GM18505 (cell line): ENCODE results near the gene ARHGAP25.

ENCODE experiments used
- ATAC-seq: cut with Tn5 transposase; IDR thresholded peaks from one replicate; pipeline ENCODE4 v1.9.1; 2021; ENCODE audit not compliant: unreplicated experiment
- POLR2A ChIP-seq: IDR thresholded peaks from 4 replicates; pipeline ENCODE4 v1.6.1; 2011; ENCODE audit warnings: borderline replicate concordance; ENCODE audit not compliant: insufficient read depth, insufficient read length; ENCODE audit errors: extremely low read depth

ARHGAP25 gene

DNA sequence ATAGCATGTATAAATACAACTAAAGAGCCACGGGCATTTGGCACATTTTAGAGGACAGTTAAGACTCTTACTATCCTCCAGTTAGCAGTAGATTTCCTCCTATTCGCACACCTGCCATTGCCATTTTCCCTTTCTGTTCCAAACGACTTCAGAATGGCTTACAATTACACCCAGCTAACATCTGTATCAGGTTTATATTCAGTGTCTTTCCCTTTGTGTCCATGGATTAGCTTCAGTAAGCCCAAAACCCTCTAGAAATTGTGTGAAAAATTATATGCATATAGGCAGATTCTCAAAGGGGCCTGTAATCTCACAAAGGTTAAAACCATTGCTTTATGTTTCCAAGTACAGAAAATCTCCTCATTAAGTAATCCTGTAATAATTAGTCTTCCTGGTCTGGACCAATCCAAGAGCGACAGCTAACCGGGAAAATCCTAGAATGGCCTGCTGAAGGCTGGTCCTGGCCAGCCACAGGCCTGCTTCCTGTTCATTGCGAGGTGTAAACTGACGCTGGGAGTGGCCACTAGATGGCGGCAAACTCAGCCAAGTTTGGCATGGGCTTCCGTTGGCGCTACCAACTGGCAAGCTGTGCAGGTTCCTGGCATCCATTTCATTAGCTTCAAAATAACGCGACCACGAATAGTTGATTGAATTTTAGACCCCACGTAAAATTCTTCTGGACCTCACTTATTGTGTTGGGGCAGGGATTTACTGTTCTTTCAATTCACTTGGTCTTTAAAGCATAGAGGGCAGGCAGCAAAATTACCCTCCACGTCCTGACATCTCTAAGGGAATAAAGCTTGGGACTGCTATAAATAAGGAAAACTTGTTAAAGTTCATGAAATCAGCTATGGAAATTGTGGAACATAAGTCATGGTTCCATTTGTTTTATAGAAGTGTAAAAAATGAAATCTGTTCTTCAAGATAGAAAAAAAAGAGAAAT, 17.1 kb downstream of the ARHGAP25 start:
- ATAC-seq = peak; percentile 68
- no peak for TF ChIP-seq POLR2A

DNA sequence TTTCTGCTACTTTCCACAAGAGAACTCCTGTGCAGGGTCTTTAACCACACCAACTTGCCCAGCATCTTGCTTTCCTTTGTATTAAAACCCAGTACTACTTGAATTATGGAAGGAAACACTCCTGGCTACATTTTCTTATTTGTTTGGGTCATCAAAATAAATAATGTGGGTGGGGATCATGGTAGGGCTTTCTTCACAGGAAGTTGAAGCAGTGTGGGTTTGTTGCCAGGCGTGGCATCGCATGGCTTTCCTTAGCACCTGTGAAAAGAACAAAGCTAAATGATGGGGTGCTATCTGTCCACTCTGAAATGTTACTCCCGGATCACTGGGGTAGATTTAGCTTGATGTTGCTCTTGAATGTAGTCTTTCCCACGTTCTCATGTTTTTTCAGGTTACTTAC, 18.7 kb downstream of the ARHGAP25 start:
- no peak for ATAC-seq
- no peak for TF ChIP-seq POLR2A

DNA sequence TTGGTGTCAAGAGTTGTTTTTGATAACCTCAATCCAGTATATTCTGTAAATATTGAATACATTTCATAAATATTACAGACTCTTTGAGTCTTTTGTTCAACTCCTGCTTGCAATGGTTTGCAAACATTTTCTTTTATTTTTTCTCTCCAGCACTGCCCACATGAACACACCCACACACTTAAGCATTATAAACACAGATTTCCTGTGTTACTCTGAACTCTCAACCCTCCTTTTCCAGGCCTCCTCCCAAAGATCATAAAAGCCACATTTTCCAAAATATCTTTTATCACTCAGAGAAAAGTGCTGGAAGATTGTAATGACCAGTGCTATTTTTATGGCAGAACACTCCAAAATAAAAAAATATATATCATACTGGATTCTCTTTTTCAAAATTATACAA, 20.5 kb downstream of the ARHGAP25 start:
- ATAC-seq = no peak
- no peak for TF ChIP-seq POLR2A

DNA sequence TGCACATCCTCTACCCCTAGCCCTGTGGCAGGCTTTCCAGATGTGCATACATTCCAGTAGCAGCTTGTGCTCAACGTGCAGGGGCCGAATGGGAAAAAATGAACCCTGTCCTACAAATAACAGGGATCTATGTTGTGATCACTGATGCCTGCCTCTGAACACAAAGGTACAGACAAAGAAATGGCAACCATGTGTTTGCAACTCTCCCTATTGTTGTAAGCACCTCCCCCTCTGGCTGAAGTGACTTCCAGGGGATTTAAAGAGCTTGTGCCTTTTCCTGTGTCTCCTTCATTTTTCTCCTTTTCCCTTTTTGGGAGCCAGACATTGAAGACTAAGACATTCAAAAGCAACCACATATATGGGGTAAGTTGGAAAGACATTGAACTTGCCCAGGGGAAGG, 21.6 kb downstream of the ARHGAP25 start:
- no peak for ATAC-seq

DNA sequence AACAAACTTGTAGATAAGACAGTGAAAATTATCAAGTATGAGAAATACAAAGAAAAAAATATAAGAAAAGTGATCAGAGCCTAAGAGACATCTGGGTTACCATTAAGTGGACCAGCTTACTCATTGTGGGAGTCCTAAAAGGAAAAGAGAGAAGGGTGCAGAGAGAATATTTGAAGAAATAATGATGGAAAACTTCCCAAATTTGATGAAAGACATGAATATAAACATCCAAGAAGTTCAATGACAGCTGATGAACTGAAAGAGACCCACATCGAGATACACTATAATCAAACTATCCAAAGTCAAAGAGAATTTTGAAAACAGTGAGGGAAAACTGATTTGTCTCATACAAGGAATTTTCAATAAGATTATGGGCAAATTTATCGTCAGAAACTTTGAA, 22.5 kb downstream of the ARHGAP25 start:
- TF ChIP-seq POLR2A = no peak
- no peak for ATAC-seq

More for the DNA sequence above, 21.6 kb downstream of the ARHGAP25 start:
- no peak for TF ChIP-seq POLR2A

DNA sequence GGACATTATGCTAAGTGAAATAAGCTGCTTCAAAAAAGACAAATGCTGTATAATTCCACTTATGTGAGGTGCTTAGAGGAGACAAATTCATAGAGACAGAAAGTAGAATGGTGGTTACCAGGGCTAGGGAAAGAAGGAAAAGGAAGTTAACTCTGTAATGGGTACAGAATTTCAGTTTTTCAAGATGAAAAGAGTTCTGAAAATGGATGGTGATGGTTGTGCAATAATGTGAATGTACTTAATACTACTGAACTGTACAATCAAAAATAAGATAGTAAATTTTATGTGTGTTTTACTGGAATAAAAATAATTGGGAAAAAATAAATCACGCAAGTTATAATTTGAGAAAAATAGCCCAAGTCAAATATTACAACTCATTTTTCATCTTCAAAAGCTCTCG, 27.5 kb downstream of the ARHGAP25 start:
- ATAC-seq = no peak
- TF ChIP-seq POLR2A = no peak

DNA sequence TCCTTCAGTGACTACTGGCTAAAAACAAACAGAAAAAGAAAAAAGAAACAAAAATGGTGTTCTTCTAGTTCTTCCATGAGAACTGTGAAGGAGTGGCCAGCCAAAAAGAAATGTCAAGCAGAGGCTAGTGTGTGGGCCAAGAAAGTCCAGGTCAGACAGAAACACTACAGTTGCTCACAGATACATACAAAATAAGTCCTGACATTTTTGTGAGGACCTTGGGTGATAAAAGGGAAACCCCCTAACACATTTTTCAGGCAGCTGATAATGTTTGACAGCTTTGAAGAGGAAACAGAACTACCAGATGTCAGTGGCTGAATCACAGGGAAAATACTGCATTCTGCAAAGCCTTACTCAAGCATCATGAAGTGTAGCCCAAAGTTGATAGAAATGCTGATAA, 28.1 kb downstream of the ARHGAP25 start:
- TF ChIP-seq POLR2A = no peak
- ATAC-seq = no peak

DNA sequence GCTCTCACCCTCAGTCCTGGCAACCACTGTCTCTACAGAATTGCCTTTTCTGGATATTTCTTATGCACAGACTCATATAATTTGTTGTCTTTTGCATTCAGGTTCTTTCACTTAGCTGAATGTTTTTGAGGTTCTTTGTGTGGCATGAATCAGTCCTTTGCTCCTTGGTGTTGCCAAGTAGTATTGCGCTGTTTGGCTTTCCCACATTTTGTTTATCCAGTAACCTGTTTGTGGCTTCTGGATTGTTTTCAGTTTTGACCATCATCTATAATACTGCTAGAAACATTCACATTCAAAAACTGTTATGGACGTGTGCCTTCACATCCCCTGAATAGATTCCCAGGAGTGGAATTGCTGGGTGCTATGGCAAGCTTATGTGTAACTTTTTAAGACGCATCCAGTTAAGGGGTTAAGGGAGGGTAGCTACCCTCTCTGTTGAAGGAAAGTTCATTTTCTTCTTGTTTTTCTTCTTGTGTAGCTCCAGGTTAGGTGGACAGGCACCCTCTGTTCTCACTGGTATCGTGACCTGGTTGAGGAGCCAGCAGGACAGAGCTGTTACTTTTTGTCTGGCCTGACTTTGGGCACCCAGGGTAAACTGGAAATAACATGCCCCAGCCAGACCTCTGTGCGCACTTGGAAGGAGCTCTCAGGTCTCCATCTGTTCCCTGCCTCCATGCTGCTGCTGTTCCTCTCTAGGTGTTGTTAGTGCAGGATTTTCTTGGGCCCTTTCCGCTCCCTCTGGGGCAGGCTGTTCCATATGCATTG, 29.6 kb downstream of the ARHGAP25 start:
- no peak for ATAC-seq
- no peak for TF ChIP-seq POLR2A

DNA sequence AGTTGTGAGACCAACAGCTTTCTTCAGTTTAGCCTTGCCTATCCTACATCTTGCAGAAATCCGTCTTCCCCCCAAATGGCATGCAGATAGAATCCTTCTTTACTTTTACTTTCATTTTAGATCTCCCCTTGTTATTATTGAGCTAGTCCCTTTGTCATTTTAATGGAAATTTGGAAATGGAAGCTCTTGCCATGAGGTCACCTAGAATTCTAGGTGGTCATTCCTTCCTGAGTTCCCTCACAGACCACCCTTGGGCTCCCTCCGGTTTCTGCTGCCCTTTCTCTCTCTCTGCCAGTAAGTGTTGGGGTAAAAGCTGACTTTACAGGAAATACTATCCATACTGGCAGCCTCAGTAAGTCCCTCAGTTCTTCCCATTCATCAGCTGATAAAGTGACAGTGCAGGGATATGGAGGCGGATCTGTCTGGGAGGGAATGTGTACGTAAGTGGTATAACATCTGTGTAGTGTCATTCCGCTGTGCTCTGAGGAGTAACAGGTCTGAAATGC, 30.2 kb downstream of the ARHGAP25 start:
- no peak for TF ChIP-seq POLR2A
- ATAC-seq = no peak

DNA sequence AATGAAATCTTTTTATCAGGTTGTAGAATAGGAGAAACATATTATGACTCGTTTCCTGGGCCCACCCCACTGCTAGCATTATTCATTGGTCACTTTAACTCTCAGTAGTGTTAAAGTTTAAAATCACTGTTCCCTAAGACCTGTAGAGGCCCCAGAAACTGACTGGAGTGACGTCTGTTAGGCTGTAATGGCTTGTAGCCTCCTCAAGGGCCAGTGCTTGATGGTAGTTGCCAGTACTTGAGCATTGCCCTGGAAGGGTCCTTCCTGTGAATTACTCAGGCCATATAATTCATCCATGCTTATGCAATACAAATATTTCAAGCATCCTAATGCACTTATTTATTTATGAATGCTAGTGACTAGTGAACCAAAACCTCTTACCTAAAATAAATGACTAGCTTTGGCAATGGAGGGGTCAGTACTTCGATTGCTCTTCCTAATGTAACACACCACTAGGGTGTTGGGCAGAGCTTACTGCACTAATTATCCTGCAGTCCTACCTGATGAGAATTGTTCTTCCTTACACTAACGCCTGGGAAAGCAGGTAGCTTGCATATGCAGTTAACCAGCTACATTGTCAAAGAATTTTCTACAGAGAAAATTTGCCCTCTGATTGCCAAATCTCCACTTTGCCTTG, 31.2 kb downstream of the ARHGAP25 start:
- no peak for TF ChIP-seq POLR2A
- ATAC-seq = no peak

DNA sequence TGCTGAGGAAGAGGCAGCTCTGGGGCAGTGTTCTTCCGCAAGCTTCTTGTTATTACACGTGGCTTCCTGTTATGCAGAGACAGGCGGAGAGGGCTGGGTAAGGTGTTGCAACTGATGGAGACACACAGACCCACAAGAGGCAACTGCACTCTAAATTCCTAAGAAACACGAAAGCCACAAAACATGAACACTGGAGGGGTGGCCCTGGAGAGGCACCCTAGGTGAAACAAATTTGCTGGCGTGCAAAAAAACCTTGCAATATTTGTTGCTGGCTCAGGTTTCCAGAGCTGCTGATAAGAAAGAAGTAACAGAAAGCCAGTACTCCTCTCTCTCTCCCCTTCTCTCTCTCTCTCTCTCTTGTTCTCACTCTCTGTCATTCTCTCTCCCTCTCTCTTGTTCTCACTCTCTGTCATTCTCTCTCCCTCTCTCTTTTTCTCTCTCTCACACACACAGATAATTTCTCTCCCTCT, 31.8 kb downstream of the ARHGAP25 start:
- ATAC-seq = peak; percentile 33
- peak; percentile 26 for TF ChIP-seq POLR2A

DNA sequence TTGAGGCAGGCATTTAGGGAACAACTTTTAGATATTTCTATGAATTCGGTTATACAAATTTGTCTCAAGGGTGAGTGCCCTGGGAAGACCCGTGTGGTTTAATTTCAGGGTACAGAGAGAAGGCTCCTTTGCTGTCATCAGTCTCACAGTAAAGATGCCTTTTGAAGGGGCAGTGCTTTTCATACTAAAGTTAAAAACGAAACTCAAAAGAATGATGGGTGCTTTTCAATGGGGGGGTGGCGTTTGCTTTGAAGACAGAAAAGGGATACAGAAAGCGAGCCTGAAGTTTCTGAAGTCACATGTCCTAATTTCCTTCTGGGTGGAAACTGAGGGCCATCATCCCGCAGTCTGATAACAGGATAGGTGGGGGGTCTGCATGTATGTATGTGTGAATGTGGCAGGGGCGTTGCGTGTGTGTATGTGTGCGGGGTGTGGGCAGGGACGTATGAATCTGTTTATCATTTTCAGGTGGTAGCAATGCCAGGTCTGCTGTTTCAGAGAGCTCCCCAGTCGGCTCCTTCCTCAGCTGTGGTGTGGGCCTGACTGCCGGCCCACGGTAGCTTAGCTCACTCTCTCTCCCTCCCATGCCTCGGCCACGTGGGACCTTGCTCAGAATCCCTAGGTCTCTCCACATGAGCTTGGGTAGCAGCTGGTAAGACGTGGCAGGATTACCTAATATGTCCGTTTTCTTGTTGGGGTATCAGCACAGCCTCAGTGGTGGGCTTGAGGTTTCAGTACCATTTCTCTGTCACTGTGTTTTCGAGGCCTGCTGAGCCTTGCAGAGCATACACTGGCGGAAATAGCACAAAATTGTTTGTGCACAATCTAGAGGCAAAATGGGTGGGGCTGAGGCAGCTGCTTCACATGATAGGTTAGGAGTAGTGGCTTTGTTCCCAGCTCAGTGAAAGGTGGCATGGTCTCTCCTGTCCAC, 32.7 kb downstream of the ARHGAP25 start:
- peak; percentile 70 for TF ChIP-seq POLR2A
- ATAC-seq = peak; percentile 49
